ENCODE results near the gene MCC.

Gene MCC

DNA sequence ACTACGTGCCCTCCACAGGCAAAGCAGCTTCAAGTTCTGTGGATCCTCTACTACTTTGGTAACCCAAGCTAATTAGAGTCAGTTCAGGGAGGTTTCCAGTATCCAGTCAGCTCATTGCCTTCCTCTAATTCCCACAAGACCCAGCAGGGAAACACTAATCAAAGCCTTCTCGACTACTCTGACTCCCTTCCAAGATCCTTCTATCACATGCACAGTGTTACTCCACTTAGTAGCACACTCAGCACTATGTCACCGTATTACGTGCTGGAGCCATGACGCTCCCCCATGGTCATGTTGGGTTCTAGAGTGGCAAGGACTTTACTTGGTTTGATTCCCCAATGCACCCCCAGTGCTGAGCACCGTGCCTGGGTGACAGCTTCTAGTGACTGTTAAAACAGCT, 458.6 kb downstream of the MCC start:
- DNase-seq (ENCODE audit: low spot score), result no peak

DNA sequence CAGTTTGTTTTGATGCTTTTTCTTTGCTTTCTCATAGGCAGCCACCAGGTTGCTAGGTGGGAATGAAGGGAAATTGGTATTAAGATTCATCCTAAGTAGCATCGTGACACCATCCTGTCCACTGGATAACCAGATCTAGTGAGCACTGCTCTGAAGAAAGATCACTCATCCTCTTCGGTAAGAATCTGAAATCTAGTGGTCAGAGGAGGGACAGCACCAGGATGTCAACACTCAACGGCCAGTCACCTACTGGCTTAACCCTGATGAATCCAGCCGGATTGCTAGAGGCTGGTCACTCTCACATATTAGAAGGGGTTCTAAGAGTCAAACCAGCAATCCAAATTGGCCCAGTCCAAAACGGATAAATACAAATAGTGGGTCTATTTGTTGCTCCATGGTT, 460.8 kb downstream of the MCC start:
- DNase-seq (ENCODE audit: low spot score), result no peak

DNA sequence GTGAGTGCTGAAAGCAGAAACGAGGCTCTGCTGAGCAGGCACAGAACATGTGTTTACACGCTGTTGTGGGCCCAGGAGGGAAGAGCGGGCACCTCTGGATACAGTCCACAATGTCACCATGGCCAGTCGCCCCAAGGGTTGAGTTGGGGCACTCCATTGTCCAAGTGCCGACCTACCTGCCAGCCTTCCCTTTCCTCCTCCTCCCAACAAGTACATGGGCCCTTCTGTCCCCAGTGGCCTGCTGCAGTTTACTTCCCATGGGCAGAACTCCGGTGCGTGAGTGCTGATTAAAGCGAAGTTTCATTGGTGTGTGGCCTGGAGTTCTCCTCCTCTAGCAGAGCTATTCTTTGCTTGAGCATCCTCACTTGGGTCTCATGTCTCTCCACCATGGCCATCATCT, 461.2 kb downstream of the MCC start:
- DNase-seq (ENCODE audit: low spot score), result no peak

DNA sequence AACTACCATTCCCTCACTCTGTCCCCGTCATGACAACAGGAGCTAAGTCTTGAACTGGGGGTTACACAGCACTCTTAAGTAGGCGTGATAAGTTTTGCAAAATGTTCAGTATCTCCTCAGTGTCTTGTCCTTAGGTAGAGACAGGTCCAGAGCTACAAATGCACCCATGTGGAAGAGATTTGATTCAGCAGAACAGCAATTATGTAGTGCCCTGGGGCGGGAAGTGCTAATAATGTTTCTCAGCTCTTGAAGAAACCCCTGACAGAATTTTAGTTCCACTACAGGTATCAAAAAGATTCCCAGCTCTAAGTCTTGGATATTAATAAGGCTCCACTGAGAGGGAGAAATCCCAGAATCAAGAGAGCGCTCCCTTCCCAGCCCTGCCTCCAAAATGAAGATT, 462.0 kb downstream of the MCC start:
- DNase-seq (ENCODE audit: low spot score), result no peak

DNA sequence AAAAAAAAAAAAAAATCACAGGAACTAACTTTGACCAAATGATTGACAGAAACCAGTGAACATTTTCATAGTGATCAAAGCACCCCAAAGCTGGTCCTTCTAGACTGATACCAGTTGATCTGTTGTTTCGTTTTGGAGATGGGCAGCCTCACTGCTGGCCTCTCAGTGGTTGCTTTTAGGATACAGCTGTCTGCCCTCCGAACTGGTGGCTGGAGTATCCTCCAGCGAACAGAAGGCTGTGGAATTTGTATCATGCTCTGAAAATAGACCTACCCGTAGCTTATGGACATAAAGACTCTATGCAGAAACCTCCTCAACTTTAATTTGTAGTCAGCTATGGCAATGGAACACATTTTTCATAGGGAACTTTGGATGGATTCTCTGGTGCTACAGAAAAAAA, 462.7 kb downstream of the MCC start:
- DNase-seq (ENCODE audit: low spot score), result no peak

DNA sequence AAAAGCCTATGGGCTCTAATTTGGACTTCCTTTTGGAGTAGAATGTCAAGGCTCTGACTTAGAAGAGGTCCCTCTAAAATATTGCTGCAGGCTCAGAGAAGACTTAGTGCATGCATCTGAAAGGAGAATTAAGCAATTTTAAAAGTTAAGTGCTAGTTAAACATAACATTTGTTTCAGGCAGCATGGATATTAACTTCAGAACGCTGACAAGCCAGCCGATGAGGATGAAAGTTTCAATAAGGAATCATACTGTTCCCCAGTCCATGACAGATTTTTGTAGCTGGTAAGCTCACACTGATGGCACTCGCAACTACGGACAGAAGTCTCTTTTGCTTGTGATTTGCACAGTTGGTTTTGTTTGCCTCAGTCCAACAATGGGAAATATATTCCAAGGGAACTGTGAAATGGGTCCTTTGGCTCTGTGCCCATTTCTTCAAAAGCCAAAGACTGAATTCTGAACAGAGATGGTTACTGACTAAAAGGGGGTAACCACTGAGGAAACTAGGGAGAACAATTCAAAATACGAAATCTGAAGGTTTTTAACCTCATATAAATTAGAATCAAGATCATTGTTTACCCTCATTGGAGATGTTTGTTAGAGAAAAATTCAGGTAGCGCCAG, 464.1 kb downstream of the MCC start:
- no peak for DNase-seq (ENCODE audit: low spot score)

DNA sequence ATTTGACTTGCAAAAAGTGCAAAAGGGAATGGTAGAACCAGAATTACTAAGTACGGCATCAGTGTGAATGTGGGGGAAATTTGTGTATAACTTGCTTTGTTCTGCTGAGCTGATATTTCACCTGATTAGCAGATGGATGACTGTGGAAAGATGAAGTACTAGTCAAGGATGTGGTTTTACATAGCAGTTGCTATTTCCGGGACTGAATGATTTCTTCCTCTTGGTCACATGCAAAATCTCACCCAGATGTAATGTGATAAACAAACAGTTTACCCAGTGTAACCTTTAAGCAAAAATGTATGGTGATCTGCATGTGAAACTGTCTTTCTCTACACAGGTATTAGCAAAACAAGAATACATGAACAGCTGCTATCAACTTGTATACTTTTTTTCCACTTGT, 465.6 kb downstream of the MCC start:
- no peak for DNase-seq (ENCODE audit: low spot score)

DNA sequence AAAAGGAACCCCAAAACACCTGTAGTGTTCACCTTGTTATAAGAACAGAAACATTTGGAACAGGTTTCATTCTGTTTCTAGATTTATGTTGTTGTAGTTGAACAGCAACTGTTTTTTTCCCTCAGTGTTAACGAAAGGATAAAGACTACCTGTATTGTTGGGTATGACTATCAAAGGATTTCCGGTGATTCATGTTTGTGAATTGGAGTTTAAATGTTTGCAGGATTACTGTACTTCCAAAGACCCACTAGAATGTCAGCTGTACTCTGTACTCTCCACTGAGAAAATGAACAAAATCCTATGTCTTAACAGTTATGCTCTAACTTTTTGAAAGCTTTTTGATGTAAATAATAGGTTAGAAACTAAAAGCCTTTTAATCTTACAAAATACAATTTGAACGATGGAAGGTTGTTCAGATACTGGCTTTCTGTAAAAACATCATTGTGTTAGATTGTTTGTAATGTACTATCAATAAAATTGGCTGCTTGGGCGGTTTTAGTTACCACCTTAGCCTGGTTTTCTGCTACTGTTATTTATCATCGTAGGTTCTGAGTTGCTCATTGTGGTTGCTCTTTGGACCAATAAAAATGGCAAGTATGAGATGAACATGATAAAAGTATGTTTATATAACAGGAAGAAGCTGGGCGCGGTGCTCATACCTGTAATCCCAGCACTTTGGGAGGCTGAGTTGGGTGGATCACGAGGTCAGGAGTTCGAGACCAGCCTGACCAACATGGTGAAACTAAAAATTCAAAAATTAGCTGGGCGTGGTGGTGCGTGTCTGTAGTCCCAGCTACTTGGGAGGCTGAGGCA, 467.6 kb downstream of the MCC start:
- peak; percentile 83 for DNase-seq (ENCODE audit: low spot score)

DNA sequence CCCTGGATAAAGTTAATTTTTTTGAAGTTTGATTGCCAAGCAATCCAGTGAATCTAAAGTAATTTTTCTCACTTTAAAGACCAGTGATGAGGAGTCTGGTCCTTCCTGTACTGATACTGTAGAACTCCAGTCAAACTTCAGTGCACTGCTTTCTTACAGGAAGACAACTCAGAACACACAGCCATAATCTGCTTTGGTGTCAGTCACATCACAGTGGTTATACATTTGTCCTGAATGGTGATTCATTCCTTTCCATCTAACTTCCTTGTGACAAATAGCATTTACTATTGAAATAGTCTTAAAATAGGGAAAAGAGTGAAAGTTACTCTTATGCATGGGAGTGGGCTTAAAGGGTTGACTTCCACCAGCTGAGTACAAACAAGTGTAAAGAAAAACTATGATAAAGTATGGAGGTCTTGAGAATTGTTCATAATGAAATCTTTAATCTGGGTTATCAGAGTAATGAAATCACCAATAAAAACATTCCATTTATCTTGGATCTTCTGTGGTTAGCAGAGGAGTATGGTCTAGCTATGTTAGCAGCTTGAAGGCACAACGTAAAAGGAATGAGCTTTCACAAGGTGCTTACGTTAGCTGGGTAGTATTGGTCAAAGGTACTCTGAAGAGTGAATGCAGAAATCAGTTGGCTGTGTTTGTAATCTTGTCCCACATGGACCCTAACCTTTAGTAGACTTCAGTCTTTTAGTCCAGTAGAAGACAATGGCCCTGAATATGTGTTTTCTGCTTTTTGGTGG, 470.2 kb downstream of the MCC start:
- DNase-seq (ENCODE audit: low spot score), result no peak

DNA sequence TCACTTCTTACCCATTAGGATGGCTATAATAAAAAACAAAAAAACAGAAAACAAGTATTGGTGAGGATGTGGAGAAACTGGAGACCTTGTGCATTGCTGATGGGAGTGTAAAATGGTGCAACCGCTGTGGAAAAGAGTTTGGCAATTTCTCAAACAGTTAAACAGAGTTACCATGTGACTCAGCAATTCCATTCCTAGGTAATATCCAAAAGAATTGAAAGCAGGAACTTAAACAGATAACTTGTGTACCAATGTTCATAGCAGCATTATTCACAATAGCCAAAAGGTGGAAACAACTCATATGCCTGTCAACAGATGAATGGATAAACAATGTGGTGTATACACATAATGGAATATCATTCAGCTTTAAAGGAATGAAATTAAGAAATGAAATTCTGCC, 482.8 kb downstream of the MCC start:
- DNase-seq (ENCODE audit: low spot score), result no peak

DNA sequence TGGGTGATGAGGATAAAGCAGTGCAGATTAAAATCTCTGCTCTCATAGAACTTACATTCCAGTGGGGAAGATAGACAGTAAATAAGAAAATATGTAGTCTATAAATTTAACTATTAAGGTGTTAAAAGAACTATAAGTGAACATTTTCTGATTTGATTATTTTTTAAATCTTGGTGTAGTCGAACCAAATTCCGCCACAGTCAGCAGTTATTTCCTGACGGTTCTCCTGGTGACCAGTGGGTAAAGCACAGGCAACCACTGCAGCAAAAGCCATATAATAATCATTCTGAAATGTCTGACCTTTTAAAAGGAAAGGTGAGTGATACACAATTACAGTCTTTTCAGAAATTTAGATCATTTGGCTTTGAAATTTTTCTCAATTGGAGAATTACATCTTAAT, 484.5 kb downstream of the MCC start:
- no peak for DNase-seq (ENCODE audit: low spot score)

DNA sequence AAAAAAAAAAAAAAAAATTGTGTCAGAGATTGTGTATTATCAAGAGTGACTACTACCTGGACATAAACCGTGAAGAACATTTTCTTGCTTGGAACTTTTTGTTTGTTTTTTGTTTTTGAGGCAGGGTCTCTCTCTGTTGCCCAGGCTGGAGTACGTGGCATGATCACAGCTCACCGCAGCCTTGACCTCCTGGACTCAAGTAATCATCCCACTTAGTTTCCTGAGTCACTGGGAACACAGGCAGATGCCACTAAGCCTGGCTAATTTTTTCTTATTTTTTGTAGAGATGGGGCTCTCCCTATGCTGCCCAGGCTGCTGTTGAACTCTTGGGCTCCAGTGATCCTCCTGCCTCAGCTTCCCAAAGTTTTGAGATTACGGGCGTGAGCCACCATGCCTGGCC, 485.8 kb downstream of the MCC start:
- DNase-seq (ENCODE audit: low spot score), result no peak

DNA sequence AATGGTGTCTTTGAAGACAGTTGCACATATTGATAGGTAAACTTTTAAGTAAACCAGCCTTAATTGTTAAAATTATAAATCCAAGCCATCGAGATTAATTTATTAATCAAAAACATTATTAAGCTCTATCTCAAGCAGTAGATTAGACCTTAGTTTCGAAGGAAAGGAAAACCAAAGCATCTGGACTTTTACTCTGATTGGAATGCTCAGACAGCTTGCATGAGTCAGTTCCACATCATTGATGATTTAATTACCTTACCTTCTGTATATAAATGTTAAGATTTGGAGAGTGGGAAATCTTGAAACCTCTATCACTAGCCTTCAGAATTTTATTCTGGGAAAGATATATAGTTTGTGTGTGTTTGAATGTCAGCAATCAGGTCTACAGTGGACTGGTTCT, 487.8 kb downstream of the MCC start:
- no peak for DNase-seq (ENCODE audit: low spot score)

DNA sequence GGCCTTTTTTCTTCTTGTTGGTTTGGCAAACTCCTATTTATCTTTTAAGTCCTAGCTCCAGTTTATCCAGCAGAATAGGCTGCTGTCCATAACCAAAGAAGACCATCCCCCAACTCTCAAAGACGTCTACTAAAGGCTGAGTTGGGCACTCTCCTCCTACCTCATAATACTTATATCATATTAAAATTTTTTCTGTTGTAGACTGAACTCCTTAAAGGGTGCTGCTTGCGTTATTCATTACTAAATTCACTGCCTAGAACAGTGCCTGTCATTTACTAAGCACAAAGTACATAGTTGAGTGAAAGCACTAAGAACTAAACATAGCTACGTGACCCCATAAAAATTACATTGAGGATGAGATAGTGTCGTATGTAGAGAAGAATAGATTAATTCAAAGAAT, 490.0 kb downstream of the MCC start:
- no peak for DNase-seq (ENCODE audit: low spot score)

DNA sequence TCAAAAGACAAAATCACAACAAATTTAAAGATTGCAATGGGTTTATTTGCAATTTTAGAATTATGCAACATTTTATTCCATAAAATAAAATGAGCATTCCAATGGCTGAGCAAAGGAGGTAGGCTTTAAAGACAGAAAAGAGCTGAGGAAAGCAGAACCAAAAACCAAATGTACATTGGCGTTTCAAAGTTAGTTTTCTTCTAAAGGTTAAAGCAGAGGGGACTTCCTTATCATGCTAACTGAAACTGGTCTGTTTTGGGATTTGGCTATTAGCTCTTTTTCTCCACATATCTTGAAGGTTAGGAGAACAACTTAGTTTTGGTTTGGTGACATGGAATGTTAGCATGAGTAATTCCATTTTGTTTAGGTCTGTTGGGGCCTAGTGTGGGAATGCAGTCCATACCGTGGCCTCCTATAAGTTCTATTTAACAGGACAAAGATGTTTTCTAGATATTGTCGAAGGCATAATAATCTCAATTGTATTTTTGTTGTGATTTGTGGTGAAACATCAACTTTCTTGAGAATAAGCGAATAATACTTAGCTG, 491.4 kb downstream of the MCC start:
- no peak for DNase-seq (ENCODE audit: low spot score)

DNA sequence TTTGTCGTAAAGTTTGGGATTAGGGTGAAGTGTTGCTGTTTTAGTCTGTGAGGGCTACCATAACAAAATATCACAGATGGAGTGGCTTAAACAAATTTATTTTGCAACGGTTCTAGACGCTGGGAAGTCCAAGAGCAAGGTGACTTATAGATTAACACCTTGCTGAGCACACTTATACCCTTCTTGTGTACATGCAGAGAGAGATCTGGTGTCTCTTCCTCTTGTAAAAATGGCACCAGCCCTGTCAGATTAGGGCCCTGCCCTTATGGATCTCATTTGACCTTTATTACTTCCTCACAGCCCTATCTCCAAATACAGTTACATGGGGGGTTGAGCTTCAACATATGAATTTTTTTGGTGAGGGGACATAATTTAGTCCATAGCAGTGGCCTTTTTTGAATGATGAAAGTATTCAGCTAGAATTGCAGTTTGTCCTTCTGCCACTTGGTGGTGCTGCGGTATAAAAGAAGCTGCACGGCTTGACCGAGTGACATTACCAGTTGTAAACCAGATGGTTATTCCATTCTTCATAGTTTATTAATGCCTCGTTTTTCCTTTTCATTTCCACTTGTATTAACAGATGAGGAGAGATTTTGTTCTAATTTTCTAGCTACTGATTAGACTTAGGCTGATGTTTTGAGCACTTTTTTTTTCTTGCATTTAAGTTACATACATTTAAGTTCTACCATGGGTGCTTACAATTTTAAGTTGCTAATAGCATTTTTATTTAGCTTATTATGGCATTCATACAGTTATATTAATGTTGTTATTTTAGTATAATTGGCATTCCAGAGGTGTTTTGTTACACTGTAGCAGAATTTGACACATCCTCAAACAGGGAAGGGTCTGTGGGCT, 492.3 kb downstream of the MCC start:
- peak; percentile 68 for DNase-seq (ENCODE audit: low spot score)

DNA sequence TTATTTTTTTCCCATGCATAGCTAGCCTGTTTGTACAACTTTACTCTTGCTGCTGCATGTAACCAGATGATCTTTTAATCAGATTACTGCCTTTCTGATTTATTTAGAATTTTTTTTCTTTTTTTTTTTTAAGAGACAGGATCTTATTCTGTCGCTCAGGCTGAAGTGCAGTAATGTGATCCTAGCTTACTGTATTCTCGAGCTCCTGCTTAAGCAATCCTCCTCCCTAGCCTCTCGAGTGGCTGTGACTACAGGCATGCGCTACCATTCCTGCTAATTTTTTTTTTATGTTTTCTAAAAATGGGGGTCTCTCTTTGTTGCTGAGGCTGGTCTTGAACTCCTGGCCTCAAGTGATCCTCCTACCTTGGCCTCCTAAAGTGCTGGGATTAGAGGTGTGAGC, 502.0 kb downstream of the MCC start:
- DNase-seq (ENCODE audit: low spot score), result no peak

DNA sequence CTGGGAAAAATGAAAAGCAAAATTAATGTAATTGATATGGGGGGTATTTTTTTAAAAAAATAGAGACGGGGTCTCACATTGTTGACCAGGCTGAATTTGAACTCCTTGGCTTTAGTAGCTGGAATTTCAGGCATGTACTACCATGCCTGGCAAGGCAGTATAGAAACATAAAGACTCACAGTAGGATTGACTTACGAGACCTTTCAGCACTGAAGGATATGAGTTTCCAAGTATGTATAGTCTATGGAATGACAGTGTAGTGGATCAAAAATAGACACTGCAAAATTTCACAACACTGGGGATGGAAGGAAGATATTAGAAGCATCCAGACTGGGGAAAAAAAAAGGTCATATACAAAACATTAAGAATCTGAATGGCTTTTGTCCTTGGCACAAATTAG, 504.9 kb downstream of the MCC start:
- no peak for DNase-seq (ENCODE audit: low spot score)

DNA sequence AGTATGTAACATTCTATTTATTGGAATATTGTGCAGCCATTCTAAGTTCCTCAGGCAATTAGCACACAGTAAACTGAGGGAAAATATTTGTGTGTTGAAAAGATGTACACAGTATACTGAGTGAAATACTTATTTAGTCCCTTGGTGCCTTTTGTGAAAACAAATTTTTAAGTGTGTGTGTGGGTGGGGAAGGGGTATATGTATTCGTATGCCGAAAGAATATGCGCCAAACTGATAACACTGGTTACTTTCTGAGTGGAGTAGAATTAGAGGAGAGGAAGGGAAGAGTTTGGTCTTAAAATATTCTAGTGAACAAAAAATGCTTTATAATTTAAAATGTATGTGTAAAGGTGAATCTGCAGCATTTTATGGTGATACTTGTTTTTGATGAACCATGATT, 508.5 kb downstream of the MCC start:
- DNase-seq (ENCODE audit: low spot score), result no peak

DNA sequence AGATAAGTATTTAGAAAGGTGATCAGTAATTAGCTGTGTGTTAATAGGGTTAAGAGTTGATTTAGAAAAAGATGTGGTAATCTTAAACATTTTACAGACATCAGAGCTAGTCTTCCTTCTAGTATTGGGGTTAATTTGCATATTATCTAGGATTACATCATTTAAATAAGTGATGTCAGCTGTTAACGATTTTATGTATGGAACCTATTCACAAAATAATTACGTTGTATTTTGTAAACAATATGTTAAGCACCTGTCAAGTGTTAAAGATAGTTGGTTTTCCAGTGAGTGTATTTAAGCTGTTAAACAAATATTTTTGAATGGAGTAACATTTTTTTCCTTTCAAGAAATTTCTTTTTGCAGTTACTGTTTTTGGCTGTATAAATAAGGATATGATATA, 509.4 kb downstream of the MCC start:
- DNase-seq (ENCODE audit: low spot score), result no peak

DNA sequence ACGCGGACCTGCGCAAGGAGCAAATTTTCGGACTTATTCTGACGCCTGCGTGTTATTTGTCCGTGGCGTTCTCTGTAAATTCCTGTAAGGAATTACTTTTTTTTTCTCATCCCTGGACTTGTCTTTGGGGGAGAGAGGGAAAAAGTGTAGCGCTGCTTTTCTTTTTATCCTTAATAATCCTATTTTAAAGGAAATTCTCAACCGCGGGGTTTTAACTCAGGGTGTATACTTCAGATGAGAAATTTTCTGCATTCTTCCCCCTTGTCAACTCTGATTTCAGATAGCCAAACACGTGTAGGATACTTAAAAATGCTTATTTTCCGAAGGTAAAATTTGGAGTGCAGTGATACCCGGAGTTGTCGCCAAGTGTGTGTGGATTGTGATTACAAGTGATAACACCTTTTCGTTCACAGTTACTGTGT, 510.8 kb downstream of the MCC start:
- peak; percentile 8 for DNase-seq (ENCODE audit: low spot score)
